NOMO-1 (cell line): ENCODE data around the gene SETSIP.
A peak's percentile ranks its signal among the peaks of the same experiment; 100 is the strongest.
"Not testable (repeated sequence)": the region's sequence is repeated elsewhere in the genome, so short reads cannot be mapped to it uniquely, and the experiment has no call there.

Source experiments
- DNase-seq, 2 experiments: peaks; one replicate each; lab custom pipeline; 2025; ENCODE audit not compliant: unreplicated experiment in 2 of 2; lab: John Stamatoyannopoulos, UW

The SETSIP gene

DNA sequence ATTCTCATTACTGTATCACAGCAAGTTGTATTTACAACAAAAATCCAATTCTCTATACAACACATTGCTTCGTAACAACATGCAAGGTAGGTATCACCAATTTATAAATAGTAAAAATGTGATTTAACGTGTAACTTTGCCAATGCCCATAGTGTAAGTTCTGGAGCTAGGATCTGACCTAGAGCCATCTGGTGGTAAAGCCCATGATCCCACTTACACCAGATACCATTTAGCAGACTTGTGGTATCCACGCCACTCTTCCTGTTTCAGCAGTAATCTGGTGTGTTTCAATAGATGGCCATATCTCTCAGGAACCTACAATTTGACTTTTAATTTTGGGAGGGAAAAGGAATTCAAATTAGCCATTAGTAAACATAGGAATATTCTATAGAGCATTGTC is 10.2 kb downstream of the SETSIP start:
- no peak for DNase-seq

DNA sequence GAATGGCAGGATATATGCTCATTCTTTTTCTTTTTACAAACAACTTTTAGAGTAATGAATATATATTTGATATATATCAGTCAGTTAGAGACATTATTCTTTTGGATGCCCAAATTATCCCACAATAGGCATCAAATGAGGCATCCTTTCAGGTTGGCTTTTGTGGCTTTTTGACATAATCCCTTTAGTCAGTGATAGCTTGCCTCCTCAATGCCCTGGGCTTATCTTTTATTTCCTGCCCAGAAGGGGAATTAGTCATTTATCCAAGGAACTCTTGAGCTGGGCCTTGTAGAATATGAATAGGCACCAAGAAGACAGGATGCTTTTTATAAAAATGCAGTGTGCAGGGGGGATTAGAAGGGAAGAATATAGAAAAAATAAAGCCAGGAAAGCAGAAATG is 23.3 kb downstream of the SETSIP start:
- no peak for DNase-seq

DNA sequence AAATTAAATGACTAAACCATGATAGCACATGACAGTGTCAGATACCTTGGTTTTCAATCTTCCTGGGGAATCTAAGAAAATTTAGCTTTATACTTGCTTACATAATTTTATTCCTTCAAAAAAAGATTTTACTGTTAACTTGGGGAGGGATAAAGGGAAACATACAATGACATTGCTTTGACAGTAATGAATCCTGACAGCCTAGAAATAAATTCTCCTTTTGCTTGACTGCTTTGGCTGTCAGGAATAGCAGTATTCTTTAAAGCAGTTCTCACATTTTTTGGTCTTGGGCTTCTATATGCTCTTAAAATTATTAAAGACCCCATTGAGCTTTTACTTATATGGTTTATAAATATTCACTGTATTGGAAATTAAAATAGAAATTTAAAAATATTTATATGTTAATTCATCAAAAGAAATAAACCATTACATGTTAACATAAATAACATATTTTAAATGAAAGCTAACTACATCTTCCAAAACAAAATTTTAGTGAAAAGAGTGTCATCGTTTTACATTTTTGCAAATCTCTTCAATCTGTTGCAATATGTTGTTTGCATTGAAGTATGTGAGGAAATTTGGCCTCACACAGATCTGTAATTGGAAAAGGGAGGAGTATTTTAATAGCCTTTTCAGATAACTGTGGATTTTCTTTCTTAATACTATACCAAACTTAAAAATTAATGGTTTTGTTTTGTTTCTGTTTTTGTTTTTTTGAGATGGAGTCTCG is 29.3 kb downstream of the SETSIP start:
- DNase-seq: no peak

DNA sequence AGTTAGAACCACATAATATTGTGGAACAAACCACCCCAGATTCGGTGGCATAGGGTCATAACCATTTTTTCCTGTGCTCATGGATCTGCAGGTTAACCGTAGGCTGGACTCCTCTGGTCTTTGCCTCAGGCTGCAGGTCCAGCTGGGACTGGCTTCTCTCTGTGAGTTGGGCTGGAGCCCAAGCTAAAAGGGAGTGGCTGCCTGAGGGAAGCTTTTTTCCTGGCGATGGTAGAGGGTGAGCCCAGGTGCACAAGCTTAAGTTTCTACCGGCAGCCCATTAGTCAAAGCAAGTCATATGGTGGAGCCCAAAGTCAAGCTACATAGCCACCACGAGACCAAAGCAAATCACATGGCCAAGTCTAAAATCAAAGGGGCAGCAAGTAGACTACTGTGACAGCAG is 31.6 kb downstream of the SETSIP start:
- DNase-seq: no peak

DNA sequence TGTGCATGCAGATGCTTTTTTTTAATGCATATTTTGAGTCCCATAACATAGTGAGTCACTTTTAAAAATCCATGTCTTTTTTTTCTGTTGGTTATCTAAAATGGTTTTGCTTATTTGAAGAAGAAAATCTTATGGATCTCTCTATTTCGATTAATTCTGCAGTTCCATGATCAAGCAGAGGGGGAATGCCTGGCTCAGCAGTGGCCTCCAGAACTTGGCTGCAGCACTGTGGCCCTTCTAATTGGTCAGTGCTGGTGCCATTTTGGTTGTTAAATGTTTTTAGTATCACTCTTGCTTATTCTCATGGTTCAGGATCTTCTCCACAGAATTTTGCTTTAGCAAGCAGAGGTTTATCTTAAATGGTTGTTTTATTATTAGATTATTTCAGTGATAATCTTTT is 34.2 kb downstream of the SETSIP start:
- DNase-seq: no peak

DNA sequence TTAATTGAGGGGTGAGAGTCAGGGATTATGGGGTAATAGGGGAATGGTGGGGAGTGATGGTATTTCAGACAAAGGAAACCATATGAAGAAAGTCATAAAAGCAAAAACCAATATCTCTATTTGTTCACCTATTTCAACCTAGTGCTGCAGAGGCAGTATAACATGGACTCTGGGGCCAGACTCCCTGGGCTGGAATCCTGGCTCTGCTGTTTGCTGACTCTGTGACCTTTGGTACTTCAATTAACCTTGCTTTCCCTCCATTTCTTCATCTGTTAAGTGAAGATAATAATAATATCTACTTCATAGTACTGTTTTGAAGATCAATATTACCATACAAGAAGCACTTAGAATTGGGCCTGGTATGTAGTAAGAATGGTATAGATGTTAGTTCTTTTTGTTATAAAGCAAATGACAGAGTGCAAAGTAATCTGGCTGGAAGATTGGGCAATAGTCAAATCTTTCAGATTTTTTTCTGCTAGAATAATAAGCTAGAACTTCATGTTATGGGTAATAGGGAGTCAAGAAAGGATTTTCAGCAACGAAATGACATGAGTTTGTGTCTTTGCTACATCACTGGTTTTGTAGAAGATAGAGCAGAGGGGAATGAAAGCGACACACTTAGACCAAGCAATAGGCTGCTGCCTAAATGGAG is 36.4 kb downstream of the SETSIP start:
- DNase-seq: no peak

DNA sequence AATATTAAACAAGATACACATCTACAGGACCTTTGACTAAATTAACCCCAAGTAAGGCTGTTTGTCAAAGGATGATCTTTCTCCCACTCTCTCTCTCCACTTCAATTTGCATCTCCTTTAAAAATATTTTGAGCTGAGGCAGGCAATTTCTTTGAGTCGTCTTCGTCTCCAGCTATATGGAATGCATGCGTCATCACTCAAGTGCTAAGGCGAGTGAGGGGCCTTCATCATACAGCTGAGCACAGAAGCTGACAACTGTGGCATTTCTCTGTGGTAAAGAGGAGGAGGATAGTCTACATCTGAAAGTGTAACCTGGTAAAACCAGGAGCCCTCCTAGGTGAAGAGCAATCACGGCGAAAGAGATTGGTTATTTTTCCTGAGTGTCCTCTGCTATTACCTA is 37.8 kb downstream of the SETSIP start:
- DNase-seq: no peak

DNA sequence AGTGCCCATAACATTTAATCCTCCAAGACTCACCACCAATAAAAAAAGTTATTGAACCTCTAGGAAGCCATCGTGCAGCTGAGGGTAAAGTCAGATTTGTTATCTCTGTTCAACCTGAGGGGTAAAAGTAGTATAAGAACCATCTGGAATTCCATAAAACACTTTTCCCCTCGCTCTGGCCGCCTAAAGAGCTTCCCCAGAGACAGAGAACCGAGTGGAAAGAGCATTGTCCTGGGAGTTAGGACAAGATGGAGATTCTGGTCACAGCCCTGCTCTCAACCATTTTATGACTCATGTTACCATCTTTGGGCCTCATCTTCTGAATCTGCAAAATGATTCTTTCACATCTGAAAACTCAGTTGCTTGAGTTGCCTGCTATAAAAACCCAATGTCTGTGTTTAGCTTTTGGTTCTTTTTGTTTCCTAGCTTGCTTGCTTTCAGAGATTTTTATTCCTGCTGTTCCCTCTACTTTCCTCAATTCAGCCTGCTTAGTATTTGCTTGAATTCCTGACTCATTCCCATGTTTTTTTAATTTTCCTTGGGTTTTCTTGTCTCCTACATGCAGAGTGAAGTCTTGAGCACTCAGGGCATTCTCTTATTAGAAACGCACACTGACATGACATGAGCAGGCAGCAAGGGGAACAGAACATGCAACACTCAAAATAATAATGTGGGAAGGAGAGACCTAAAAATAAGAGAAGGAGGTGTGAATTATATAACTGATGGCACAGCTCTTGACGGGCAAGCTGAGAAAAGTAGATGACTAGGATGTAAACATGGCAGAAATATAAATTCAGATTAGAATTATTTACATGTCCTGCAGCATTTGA is 43.7 kb downstream of the SETSIP start:
- no peak for DNase-seq

DNA sequence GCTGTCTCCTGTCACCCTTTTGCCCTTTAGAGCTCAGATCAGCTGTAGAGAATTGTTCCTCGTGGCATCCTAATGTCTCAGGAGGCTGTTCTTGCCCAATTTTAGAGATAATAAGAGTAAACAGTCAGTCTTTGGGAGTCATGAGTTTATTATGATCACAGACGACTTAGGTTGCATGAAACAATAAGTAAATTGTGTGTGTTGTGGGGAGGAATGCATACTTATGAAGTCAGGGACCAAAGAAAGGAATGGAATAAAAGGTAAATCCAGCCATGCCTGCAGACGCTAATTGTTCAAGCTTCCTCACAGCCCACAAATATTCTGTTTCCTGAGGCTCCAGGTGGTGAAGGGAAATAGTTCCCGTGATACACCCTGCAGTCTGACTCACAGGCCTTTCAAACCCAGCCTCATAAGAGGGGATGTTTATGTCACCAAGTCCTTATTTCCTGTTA is 44.5 kb downstream of the SETSIP start:
- DNase-seq: peak in 1 of 2 experiments; percentile 28

DNA sequence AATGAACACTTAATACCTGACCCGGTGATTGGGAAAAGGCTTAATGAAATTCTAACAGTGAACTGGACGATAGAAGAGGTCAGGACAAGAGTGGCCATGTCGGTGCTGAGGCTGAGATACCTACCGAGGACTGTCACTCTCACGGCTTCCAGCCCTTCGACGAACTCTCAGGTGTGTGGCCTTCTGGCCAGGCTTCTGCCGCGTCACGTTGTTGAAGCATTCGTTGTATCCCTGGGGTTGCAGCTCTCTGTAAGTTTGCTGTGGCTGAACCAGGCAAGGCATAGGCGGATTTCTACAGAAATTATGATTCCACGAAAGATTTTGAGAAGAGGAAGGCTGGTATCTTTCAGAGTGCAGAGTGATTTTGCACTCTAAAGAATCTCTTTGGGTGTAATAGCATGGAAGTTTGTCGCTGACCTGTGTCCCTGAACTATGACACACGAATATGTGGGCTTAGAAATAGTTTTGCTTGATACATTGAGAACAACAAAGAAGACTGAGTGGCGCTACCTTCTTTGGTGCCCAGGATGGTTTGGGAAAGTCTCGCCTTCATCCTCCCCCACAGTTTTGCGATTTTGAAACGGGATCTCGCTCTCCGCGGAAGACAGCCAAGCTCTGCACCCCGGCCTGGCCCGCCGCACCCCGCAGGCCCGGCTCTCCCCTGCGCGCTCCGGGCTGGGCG is 45.8 kb downstream of the SETSIP start:
- no peak for DNase-seq

DNA sequence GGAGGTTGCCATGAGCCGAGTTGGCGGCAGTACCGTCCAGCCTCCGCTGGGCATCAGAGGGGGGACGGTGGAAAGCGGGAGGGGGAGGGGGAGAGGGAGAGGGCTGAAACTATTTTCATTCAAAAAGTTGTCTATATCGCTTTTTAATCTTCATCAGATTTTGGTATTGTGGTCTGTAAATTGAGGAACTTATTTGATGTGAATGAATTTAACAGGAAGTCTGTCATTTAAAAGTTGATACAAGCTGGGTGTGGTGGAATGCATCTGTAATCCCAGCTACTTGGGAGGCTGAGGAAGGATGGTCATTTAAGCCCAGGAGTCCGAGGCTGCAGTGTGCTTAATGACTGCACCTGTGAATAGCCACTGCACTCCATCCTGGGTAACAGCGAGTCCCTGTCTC is 48.4 kb downstream of the SETSIP start:
- no peak for DNase-seq

DNA sequence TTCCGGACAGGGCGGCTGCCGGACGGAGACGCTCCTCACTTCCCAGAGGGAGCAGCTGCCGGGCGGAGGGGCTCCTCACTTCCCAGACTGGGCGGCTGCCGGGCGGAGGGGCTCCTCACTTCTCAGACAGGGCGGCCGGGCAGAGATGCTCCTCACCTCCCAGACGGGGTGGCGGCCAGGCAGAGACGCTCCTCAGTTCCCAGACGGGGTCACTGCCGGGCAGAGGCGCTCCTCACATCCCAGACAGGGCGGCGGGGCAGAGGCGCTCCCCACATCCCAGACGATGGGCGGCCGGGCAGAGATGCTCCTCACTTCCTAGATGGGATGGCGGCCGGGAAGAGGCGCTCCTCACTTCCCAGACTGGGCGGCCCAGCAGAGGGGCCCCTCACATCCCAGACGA is 49.2 kb downstream of the SETSIP start:
- not testable (repeated sequence) for DNase-seq
